Measurements from ENCODE around the gene RAB10. TPM values are rescaled to one million over a fixed set of nuclear protein-coding genes. Genes with fewer than 3 reads are reported as not detected.
"Not testable (repeated sequence)": the region's sequence is repeated elsewhere in the genome, so short reads cannot be mapped to it uniquely, and the experiment has no call there.

RAB10 gene
- total RNA-seq, 1 donor from 2014 or later = 135 TPM

- Histone ChIP-seq H3K4me3 (no peak overlapping the region), H3K36me3 (no peaks in the 10 kb centered on the region), H3K27me3 (no peaks in the 10 kb centered on the region), H3K27ac (no peak overlapping the region), H3K9me3 (no peaks in the 10 kb centered on the region), H3K4me1 (peaks cover 52% of the 10 kb centered on the region)
- TF ChIP-seq POLR2AphosphoS5 (IDR thresholded peaks at IDR 0.05; ENCODE audit: insufficient read depth in 1 of 2, low read depth in 1 of 2) (no peak), CTCF (IDR thresholded peaks at IDR 0.05) (no peak), POLR2A (IDR thresholded peaks at IDR 0.05) (no peak)
- intact Hi-C loops (cut with DNase I) = no loop called here
- no peak for DNase-seq (ENCODE audit: extremely low spot score in 2 of 2)
Observed at GRCh38 chr2:26076001-26076587, 42.2 kb downstream of the RAB10 start.

- intact Hi-C loops (cut with DNase I) = no loop called here
Observed at GRCh38 chr2:26077291-26077690, 43.4 kb downstream of the RAB10 start.

GRCh38 chr2:26078939-26079338 lies 45.1 kb downstream of the RAB10 start:
- TF ChIP-seq POLR2A (IDR thresholded peaks at IDR 0.05) = no peak
- TF ChIP-seq CTCF (IDR thresholded peaks at IDR 0.05) = no peak
- TF ChIP-seq POLR2AphosphoS5 (IDR thresholded peaks at IDR 0.05; ENCODE audit: insufficient read depth in 1 of 2, low read depth in 1 of 2) = no peak
- no peak for DNase-seq (ENCODE audit: extremely low spot score in 2 of 2)
- intact Hi-C loops (cut with DNase I) = no loop called here
- H3K36me3 ChIP-seq = no peaks in the 10 kb centered on the region
- no peaks in the 10 kb centered on the region for H3K9me3 ChIP-seq
- H3K4me1 ChIP-seq = peaks cover 40% of the 10 kb centered on the region
- no peak overlapping the region for H3K27ac ChIP-seq
- no peak overlapping the region for H3K4me3 ChIP-seq
- no peaks in the 10 kb centered on the region for H3K27me3 ChIP-seq

More at GRCh38 chr2:26077291-26077690, 43.4 kb downstream of the RAB10 start:
- no peak for DNase-seq (ENCODE audit: extremely low spot score in 2 of 2)
- Histone ChIP-seq H3K4me1 (peaks cover 52% of the 10 kb centered on the region), H3K27ac (no peak overlapping the region), H3K36me3 (no peaks in the 10 kb centered on the region), H3K27me3 (no peaks in the 10 kb centered on the region), H3K4me3 (no peak overlapping the region), H3K9me3 (no peaks in the 10 kb centered on the region)
- no peak for TF ChIP-seq POLR2AphosphoS5 (IDR thresholded peaks at IDR 0.05; ENCODE audit: insufficient read depth in 1 of 2, low read depth in 1 of 2)
- no peak for TF ChIP-seq POLR2A (IDR thresholded peaks at IDR 0.05)
- TF ChIP-seq CTCF (IDR thresholded peaks at IDR 0.05) = no peak

GRCh38 chr2:26080356-26080755 lies 46.5 kb downstream of the RAB10 start:
- no peak for TF ChIP-seq CTCF (IDR thresholded peaks at IDR 0.05)
- Histone ChIP-seq H3K27ac (no peak overlapping the region), H3K4me1 (peaks cover 26% of the 10 kb centered on the region), H3K27me3 (no peaks in the 10 kb centered on the region), H3K9me3 (no peaks in the 10 kb centered on the region), H3K4me3 (no peak overlapping the region), H3K36me3 (no peaks in the 10 kb centered on the region)
- intact Hi-C loops (cut with DNase I) = no loop called here
- DNase-seq (ENCODE audit: extremely low spot score in 2 of 2) = no peak

- H3K9me3 ChIP-seq; H3K36me3 ChIP-seq; H3K27ac ChIP-seq; H3K4me3 ChIP-seq; intact Hi-C loops (cut with DNase I); DNase-seq (ENCODE audit: extremely low spot score in 2 of 2); H3K27me3 ChIP-seq: not testable (repeated sequence)
- H3K4me1 ChIP-seq = peaks cover 20% of the 10 kb centered on the region
Observed at GRCh38 chr2:26080925-26081324, 47.0 kb downstream of the RAB10 start.
